Posterior cingulate gyrus (tissue), 11 donors: ENCODE data around the gene CAST.
"Not testable (repeated sequence)": the region's sequence is repeated elsewhere in the genome, so short reads cannot be mapped to it uniquely, and the experiment has no call there.

Experiments
- DNase-seq, 10 donors: peaks; one replicate each; pipeline versions ENCODE4 v3.0.0 to v3.0.0-alpha.2; 2020 to 2021; ENCODE audit warnings: mixed read lengths in 3 of 10
- intact Hi-C: fragments of 100-400 bp; cut with DNase I; formaldehyde crosslinking; loops from one replicate; pipeline ENCODE4 v1.15.1; 2023

CAST gene, protein sequence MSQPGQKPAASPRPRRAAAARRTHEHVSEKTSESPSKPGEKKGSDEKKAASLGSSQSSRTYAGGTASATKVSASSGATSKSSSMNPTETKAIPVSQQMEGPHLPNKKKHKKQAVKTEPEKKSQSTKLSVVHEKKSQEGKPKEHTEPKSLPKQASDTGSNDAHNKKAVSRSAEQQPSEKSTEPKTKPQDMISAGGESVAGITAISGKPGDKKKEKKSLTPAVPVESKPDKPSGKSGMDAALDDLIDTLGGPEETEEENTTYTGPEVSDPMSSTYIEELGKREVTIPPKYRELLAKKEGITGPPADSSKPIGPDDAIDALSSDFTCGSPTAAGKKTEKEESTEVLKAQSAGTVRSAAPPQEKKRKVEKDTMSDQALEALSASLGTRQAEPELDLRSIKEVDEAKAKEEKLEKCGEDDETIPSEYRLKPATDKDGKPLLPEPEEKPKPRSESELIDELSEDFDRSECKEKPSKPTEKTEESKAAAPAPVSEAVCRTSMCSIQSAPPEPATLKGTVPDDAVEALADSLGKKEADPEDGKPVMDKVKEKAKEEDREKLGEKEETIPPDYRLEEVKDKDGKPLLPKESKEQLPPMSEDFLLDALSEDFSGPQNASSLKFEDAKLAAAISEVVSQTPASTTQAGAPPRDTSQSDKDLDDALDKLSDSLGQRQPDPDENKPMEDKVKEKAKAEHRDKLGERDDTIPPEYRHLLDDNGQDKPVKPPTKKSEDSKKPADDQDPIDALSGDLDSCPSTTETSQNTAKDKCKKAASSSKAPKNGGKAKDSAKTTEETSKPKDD

DNA sequence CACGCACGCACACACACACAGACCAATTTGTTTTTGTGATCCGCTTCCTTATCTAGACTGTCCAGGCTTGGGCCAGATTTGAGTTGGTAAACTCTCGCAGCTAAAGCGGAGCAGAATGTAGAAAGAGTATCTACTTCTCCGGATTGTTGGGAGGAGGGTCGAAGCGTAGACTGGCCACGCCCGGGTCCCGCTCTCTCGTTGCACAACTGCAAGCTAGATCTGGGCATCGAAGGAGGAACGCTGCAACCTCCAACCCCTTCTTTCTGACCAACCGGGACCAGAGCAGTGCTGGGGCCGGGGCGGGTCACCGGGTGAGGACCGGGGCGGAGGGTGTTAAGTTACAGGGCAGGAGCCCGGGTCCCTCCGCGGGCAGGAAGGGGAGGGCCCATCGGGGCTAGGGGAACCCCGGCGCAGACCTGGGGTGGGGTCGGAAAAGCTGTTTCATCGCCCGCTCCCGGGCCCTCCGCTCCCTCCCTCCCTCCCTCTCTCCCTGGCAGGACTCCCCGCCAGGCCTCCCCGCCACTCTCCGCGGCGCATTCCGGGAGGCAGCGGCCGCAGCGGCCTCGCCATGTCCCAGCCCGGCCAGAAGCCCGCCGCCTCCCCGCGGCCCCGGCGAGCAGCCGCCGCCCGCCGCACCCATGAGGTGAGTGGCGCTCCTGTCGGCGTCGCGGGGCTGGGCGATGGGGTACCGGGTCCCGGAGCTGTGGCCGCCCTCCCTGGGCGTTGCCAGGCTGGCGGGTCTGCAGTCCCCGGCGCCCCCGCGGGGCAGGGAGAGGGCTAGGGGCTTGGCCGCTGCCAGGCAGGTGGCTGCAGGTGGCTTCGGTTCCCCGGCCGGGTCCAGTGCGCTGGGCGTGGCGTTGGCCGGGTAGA lies at the start of gene CAST:
Gene CAST (plus strand): TSS at position 522 of the 870 bp plus-strand sequence. CDS start 47 bp downstream, at position 569.
- DNase-seq = peak; percentile 42 to 93 (median 59)
- intact Hi-C loops = loop anchor here (5.0 kb wide), 1 partner anchor 40 kb away; no protein-coding TSS in a partner anchor

DNA sequence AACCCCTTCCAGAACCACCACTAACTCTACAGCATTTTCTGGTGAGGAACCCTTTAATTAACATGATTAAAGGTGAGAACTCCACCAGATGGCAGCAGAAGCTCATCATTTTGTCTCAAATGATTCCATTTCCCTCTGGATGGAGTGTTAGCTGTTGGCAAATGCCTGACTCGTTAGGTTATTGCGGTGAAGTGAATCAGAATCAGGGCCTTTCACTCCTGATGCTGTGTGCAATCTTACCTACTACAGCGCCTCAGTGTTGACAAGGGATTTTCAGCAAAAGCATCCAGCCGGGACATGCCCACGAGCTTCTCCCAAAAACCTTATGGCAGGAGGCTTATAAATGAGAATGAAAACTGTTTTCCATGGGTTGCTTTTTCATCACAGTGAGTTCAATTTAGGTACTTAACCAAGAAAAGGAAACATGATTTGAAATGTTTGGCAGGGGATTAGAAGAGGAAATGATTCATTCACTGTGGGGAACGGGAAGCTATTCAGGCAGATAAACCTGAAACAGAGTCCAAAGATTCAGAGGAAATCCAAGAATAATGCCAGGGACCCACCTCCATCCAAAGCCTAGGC lies 48.0 kb upstream of the CAST start:
- intact Hi-C loops = loop anchor here (1.0 to 10.0 kb wide), 3 partner anchors 73 to 551 kb away; no protein-coding TSS in a partner anchor

DNA sequence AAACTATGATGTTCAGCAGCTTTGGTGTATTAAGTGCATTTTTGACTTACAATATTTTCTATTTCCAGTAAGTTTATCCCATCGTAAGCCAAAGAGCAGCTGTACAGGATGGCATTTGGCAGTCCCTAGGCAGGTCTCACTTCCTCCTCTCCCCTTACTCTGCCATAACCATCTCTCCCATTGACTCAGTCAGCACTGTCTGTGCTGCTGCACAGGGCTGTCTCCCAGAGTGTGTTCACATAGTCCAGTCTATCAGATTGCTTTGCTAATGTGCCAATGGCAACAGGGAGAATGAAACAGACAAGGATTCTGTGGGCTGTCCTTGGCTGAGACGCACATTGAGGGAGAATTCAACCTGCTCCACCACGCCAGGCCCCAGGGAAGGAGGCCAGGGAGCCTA lies 47.0 kb upstream of the CAST start:
- intact Hi-C loops = loop anchor here (10.0 kb wide), 1 partner anchor 550 kb away; no protein-coding TSS in a partner anchor

More for the DNA sequence above, 48.0 kb upstream of the CAST start:
- DNase-seq = peak in 5 of 10 donors; percentile 11 to 66 (median 36)

DNA sequence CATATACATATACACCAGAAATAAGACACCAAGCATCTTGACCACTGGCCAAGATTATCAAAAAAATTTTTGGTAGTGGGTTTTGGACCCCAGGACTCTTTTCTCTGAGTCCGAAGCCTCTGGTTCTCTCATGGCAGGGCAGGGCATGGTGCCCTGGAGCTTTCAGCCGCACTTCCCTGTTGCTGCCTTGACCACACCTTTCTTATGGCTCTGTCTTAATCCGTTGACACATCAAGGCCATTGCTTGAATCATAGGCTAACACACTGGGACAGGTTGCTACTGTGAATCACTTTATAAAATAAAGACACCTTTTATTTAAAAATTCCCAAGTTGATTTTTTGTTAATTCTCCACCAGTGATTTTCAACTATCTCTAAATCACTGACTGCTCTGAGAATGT lies 45.4 kb upstream of the CAST start:
- DNase-seq = no peak
- intact Hi-C loops = loop anchor here (10.0 kb wide), 1 partner anchor 548 kb away; no protein-coding TSS in a partner anchor

More for the DNA sequence above, 47.0 kb upstream of the CAST start:
- DNase-seq = no peak

DNA sequence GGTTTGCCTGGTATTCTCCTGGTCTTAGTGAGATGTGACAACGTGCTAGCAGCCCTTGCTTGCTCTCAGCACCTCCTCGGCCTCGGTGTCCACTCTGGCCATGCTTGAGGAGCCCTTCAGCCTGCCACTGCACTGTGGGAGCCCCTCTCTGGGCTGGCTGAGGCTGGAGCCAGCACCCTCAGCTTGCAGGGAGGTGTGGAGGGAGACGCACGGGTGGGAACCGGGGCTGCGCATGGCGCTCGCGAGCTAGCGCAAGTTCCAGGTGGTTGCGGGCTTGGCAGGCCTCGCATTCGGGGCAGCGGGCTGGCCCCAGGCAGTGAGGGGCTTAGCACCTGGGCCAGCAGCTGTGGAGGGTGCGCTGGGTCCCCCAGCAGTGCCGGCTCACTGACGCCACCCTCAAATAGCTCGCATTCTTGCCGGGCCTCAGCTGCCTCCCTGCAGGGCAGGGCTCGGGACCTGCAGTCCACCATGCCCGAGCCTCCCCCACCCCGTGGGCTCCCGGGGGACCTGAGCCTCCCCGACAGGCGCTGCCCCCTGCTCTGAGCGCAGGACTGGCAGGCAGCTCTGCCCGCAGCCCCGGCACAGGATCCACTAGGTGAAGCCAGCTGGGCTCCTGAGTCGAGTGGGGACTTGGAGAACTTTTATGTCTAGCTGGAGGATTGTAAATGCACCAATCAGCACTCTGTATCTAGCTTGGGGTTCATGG lies 43.7 kb upstream of the CAST start:
- intact Hi-C loops = loop anchor here (10.0 kb wide), 1 partner anchor 546 kb away; no protein-coding TSS in a partner anchor
- not testable (repeated sequence) for DNase-seq

DNA sequence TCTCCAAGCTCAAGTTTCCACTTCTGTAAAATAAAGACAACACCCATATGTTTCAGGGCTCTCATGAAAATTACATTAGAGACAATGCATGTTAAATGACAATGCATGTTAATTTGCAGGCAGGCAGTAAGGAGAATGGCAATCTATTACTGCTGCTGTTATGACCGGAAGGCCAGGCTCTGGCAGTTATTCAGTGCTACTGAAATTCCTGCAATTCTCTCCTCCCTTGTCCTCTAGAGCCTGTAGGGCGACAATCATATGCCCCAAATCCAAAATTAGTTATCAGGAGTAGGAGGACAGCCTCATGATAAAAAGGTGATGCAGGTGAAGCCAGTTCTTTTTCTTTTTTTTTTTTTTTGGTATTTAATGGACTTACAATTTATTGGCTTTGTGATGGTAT lies 42.2 kb upstream of the CAST start:
- intact Hi-C loops = loop anchor here (10.0 kb wide), 1 partner anchor 545 kb away; no protein-coding TSS in a partner anchor
- DNase-seq = no peak

DNA sequence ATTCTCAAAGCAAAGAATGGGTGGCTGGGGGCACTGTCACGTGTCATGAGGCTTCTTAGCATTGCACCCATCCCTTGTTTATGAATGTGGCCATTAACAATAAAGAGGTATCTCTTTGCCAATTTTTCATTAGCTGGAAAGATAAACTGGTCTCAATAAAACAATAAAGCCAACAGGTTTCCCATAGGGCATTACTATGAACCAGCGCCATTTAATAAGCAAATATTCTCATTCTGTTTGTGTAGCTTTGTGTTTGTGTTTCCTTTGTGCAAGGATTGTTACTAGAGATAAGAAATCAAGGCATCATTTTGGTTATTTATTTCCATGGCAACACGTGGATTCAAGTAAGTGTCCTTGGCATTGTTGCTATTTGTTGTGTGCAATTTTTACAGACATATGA lies 37.6 kb upstream of the CAST start:
- intact Hi-C loops = no loop called here
- no peak for DNase-seq

DNA sequence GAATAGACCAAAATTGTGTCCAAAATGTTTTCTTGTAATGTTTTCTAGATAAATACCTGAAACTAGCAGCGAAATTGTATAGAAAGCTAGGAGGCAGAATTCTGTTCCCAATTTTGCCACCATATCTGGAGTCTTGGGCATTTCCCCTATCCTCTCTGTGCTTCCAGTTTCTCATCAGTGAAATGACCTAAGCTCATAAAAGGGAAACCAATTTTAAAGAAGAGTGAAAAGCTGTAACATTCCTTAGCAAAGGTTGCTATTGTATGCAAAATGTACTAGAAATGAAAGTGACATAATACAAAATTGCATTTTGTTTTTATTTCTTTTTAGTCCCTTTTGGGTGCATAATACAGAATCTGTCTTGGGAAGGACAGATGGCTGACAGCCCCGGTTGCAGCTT lies 36.8 kb upstream of the CAST start:
- intact Hi-C loops = no loop called here
- no peak for DNase-seq

DNA sequence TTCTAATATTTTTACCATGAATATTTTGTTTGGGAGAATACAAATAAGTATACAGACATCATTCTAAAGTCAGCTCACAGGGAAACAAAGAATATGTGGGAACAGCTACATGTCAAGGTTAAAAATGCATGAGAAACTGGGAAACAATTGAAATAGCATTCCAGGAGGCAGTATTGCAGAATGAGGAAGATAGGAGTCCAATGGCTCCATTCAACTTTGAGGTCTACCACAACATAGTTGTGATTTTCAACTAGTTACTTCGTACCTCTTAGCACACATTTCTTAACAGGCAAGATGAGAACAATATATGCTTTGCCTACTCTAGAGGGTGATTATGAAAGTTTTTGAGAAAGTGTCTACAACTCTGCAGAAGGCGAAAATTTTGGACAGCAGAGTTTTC lies 35.2 kb upstream of the CAST start:
- no peak for DNase-seq
- intact Hi-C loops = no loop called here

DNA sequence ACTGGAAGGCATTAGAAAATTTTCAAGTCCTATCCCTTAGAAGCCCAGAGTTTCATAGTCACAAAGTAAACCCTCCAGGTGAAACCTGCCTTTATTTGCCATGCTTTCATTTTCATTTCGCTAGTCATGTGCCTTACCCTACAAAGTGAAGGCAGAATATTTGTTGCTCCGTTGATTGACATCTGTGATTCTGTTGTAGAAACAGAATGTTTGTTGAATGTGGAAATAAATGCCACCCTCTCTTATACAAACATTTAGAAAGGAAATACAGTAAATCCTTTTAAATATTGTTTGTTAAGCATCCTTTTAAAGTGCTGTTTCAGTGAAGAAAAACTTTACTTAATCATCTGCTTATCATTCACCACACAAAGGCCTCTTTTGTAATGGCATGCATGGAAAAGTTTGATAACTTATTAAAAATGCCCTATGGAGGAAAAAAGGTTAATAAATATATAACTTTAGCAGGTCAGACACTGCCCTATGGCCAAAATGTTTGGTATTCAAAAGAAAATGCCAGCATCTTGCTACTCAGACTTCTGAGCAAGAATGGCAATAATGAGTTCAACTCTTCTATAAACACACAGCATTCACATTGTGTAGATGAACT lies 34.3 kb upstream of the CAST start:
- intact Hi-C loops = no loop called here
- DNase-seq = no peak

DNA sequence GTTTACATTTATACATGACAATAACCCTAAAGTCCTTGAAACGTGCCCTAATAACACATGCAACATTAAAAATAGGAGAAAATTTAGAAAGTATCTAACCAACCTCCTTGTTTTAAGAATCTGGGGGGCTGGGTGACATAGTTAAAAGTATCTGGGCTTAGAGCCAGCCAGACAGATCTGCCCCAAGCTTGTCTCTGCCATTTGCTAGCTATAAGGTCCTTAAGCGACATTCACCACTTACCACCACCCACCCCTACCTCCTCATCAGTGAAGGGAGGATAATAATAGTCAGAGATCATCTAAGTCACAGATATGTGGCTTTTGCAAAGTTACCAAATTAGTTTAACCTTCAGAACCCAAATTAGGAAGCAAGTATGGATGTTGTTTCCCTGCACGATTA lies 33.8 kb upstream of the CAST start:
- intact Hi-C loops = no loop called here
- no peak for DNase-seq

DNA sequence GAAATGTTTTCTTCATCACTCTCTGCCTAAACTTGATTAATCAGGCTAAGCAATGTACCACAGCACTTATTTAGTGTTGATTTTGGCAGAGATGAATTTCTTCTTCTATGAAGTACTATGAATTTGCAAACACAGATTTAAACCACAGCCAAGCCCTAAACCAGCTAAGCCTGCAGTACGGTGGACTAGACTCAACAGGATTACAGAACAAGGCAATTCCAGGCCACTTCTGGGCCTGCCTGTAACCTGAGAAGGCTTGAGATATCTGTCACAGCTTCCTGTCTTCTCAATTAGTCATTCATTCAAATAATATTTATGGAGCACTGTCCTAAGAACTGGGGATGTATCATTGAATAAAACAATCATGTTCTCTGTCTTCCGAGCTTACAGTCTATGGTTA lies 32.4 kb upstream of the CAST start:
- intact Hi-C loops = no loop called here
- no peak for DNase-seq

DNA sequence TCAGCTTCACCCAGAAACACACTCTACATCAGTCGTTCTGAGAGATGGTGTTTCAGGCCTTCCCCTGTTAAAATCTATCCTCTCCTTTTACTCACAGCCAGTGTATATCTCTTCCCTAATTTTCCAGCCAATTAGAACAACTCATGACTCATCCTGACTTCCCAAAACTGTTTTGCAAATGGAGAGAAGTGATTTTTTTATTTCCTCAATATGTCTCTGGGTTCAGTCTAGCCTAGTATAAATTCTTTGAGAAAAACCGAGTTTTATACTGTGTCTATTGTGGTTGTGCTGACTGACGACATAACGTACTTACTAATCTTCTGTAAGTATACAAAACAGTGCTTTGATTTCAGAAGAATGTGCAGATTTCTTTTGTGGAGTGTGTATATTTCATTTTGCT lies 28.4 kb upstream of the CAST start:
- intact Hi-C loops = no loop called here

DNA sequence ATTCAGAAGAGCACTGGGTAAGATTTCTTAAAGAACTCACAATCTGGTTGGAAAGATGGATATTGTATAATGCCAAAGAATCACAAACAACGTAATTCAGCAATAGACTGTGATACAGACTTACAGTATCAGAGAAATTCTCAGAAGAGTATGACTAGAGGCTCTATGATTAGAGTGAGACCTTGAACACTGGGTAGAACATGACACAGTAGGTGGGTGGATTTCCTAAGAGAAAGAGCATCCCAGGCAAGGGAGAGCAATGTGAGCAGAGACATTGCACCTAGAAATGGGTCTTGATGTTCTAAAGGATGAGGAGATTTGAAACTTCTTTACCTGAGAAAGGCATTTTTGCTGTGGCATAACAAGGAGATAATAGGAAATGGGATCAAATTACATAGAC lies 27.3 kb upstream of the CAST start:
- DNase-seq = no peak
- intact Hi-C loops = no loop called here

More for the DNA sequence above, 28.4 kb upstream of the CAST start:
- DNase-seq = no peak

DNA sequence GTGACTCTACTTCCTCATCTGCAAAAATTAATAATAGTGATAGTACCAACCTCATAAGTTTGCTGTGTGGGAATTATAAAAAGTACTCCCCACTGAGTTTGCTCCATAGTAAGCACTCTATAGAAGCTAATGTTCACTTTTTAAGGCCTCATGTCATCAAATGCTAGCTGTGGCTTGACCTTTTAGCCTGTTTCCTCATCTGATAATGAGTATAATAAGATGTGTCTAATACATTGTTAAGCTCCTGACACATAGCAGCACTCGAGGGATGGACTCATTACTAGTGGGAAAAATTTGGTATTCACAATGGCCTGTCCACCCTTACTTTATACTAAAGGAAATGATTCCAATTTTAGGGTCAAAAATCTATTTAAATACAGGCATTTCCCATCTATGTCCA lies 26.1 kb upstream of the CAST start:
- intact Hi-C loops = no loop called here
- no peak for DNase-seq

DNA sequence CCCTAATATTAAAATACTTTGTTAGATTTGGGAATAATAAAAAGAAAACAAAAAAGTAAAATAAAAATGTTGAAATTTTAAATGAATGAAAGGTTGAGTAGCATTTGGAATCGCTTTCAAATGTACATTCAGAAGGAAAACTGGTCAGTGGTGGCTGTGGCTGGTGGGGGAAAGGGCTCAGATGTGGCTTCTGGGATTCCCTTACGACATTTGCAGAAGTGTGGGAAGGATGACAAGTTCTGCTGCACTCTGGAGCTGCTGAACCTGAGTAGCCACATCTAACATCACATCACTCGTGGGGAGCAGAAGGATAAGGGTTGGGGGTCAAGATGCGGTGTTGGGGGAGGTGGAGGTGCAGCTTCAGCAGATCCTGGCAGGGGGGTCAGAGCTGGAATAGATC lies 25.6 kb upstream of the CAST start:
- intact Hi-C loops = no loop called here

DNA sequence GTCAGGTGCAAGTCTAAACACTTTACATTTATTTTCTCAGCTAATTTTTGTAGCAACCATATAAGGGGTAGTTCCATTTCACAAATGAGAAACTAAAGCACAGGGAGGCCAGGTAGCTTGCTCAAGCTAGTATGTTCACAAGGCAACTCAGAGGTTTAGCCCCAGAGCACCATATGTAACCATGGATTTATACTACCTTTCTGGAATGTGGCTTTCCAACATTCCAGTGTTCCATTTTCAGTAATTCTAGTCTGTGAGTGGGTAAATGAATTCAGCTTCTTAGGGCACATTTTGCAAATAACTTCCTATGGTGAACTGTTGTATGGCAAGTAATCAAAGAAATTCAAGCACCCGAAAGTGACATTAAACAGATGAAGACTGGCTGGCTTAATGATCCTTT lies 25.0 kb upstream of the CAST start:
- DNase-seq = no peak
- intact Hi-C loops = no loop called here

More for the DNA sequence above, 25.6 kb upstream of the CAST start:
- DNase-seq = no peak

DNA sequence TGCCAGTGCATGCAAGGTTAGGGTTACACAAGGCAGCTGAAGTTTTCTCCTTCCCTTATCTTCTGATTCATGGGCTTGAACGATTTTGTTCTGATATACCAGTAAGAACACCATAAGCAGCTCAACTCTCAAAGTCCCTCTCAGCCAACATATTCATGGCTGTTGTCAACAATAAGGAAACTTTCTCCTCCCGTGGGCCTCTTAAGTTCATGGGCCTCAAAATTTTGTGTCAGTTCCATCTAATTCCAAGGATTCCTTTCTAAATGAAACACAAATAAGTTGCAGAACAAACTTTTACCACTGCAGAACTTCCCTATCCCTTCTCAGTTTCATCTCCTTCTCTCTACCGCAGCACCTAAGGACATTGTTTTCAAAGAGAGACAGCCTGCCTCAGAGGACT lies 23.6 kb upstream of the CAST start:
- DNase-seq = no peak
- intact Hi-C loops = no loop called here

DNA sequence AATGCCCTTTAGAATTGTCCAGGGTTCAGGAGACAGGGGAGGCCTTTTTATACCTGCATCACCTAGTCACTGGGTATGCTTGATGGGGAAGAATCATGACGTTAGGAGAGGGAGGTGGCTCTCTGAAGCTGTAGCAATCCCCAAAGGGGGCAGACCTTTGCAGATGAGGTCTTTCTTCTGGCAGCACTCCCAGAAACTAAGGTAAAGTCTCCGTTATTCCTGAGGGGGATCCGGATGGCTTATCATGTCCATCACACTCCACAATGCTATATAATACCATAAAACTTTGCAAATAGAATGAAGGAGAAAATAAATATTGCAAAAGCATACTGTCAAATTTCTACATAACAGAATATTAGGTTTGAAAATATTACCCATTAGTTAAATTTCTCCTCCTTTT lies 21.5 kb upstream of the CAST start:
- intact Hi-C loops = no loop called here
- DNase-seq = no peak
